Measurements from ENCODE around the gene PMS2.
"Not testable (repeated sequence)": the region's sequence is repeated elsewhere in the genome, so short reads cannot be mapped to it uniquely, and the experiment has no call there.

Gene PMS2

DNA sequence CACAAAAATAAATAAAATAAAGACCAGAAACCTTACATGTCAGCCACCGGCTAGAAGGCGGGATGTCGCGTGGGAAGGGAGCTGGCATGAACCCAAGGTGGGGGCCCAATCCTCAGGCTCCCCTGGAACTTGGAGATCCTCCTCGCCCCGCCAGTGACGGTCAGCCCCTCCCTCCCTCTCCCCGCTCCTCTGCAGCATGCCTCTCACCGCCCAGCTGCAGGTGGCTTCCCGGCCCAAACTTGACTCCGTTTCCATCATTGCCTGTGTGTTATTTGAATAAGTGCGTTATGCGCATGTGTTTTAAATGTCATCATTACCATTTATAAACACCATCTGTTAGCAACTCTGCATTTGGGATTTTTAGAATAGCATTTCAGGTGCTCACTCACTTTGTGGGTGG, 45.6 kb downstream of the PMS2 start:
- not testable (repeated sequence) for H3K4me3 ChIP-seq (ENCODE audit: low read depth, low read length)

DNA sequence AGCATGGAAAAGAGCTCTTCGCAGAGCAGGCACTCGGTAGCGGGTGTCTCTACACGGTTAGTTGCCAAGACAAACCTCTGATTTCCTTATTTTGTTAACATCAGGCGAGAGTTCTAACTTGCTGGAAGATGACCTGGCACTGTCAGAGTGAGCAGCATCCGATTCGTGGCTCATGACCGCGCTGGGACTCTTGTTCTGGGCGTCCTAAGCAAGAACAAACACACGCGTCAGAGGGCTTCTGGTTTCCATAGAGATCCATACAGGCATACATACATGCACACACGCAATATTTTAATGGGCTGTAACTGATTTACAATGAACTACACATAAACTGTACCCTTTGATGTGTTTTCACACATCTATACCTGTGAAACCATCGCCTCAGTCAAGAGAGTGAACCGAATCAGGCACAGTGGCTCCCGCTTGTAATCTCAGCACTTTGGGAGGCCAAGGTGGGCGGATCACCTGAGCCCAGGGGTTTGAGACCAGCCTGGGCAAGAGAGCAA, 73.9 kb downstream of the PMS2 start:
- not testable (repeated sequence) for H3K4me3 ChIP-seq (ENCODE audit: low read depth, low read length)

DNA sequence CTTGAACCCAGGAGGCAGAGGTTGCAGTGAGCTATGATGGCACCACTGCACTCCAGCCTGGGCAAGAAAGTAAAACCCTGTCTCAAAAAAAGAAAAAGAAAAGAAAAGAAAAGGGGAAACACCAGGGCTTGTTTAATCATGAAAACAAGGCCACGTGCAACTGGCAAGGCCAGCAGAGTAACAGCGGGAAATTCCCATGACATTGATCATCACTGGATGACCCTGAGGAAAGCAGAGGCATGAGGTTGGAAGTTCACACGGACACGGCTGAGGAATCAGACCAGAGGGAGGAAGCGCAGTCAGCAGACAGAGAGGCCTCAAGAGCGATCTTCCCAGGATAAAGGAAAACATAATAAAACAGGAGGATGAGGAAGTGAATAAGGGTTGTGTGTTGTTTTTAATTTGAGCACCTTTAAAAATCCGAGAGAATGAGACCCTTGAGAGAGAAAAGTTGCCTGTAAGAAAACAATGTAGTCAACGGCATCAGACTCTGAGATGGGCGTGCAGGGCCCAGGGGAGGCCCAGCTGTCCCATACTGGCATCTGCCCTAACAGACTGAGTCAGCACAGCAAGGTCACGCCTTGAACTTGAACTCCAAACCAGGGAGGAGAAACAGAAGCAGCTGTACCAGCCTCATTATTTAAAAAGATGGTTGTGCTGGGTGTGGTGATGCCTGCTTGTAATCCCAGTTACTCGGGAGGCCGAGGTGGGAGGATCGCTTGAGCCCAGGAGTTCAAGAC, 76.8 kb downstream of the PMS2 start:
- H3K4me3 ChIP-seq (ENCODE audit: low read depth, low read length) = not testable (repeated sequence)

DNA sequence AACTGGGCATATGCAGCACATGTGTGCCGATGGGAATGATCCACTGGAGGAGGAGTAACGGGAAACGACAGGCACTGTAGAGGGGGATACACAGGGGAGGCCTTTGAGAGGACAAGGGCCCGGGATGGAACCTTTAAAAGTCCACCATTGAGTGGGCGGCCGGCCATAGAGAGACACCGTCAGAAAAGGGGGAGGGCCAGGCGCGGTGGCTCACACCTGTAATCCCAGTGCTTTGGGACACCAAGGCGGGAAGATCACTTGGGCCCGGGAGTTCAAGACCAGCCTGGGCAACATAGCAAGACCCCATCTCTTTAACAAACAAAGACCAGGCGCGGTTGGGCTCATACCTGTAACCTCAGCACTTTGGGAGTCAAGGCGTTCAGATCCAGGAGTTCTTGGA, 77.6 kb downstream of the PMS2 start:
- H3K4me3 ChIP-seq (ENCODE audit: low read depth, low read length) = not testable (repeated sequence)

DNA sequence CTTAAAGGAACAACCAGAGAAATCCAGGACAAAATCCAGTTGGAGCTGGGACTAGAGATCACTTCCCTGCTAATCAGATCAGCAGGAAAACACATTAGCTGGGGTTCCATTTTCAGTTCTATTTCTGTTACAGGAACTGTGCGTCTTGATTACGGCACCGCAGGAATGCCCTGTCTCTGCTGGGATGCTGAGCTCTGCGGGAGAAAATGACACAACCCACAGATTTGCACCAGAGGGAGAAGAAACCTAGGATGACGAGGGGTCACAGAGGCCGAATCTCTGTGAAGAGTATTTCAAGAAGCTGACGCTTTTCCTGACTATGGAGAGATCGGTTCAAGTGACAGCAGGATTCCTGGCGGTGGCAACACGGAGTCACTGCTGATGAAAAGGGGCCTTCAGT, 78.6 kb downstream of the PMS2 start:
- not testable (repeated sequence) for H3K4me3 ChIP-seq (ENCODE audit: low read depth, low read length)

DNA sequence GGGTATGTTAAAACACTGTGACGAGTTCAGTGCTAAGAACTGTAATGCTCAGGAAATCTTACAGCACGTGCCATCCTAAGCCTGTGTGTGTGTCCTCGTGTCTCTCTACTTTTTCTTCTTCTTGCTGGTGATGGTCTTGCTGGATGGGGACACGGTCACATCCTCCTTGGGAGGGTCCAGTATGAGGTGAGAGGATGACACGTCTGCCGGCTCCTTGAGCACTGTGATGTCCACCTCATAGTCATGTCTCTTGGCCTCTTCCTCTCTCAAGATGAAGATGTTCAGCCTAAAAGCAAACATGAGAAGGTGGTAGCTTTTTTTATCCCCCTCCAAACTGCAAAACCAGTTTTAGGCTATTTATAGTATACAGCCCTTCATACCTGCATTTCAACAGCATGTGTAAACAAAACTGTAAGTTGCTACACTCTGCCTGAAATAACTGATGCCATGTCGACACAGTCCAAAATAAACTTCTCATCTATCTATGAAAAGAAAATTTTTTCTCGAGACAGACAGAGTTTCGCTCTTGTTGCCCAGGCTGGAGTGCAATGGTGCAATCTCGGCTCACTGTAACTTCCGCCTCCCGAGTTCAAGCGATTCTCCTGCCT, 82.5 kb downstream of the PMS2 start:
- H3K4me3 ChIP-seq (ENCODE audit: low read depth, low read length) = not testable (repeated sequence)

DNA sequence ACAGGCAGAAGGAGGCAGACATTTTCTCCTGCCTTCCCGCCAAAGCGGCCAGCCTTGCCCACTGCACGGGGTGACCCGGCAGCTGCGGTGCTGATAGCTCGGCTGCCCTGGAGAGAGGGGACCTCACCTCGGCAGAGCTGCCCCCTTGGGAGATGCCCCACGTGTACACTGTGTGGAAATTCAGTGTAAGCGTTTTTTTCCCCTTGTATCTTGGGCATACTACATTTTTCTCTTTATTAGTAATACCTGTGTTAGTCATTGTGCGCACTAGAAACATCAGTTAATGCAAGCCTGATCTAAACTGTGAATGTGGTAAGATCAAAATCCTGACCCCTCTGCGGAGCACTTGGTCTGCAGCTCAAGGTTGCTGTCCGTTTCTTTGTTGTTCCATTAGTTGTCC, 84.2 kb downstream of the PMS2 start:
- H3K4me3 ChIP-seq (ENCODE audit: low read depth, low read length) = not testable (repeated sequence)

DNA sequence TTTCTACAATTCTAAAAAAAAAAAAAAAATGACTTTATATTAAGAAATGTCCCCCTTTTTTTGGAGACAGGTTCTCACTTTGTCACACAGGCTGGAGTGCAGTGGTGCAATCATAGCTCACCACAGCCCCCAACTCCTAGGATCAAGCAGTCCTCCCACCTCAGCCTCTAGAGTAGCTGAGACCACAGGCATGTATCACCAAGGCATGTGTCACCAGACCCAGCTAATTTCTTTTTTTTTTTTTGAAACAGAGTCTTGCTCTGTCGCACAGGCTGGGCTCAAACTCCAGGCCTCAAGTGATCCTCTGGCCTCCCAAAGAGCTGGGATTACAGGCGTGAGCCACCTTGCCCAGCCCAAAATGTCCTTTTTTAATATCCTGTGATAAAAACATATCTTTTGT, 84.7 kb downstream of the PMS2 start:
- not testable (repeated sequence) for H3K4me3 ChIP-seq (ENCODE audit: low read depth, low read length)
